SK-N-MC (cell line): ENCODE measurements around the gene MRPL51.

Experiments used
- DNase-seq: peaks from one replicate; pipeline ENCODE4 v3.0.0-alpha.2; 2011; ENCODE audit warnings: low read depth, low spot score
- H3K27ac ChIP-seq: fragments of 200-600 bp; sonication (generic); 2 replicates; pipeline ENCODE4 v1.5.1; 2016; ENCODE audit warnings: mixed run types
- H3K36me3 ChIP-seq: fragments of 200-600 bp; sonication (generic); 2 replicates; pipeline ENCODE4 v1.6.1; 2017; ENCODE audit warnings: antibody characterized with exemption, low read length, mixed read lengths; ENCODE audit not compliant: insufficient read depth
- H3K4me3 ChIP-seq: fragments of 200-600 bp; sonication (generic); 2 replicates; pipeline ENCODE4 v1.5.1; 2016
- H3K9ac ChIP-seq: fragments of 200-600 bp; sonication (generic); 2 replicates; pipeline ENCODE4 v1.8.0; 2017; ENCODE audit warnings: mixed run types, mixed read lengths; ENCODE audit not compliant: insufficient read length
- H3K9me3 ChIP-seq: fragments of 200-600 bp; sonication (generic); 2 replicates; pipeline ENCODE4 v1.6.1; 2017; ENCODE audit warnings: low read depth, mild to moderate bottlenecking, antibody characterized with exemption, low read length, moderate library complexity, mixed read lengths
- EZH2 ChIP-seq: fragments of 200-600 bp; sonication (generic); IDR thresholded peaks from one replicate; pipeline ENCODE4 v1.6.1; 2017; ENCODE audit warnings: antibody characterized with exemption
- FOXP2 ChIP-seq: optimal IDR thresholded peaks from 2 replicates; pipeline ENCODE3; 2011; ENCODE audit warnings: mild to moderate bottlenecking, moderate library complexity; ENCODE audit not compliant: insufficient read depth; ENCODE audit errors: extremely low read length, control extremely low read depth
- POLR2AphosphoS5 ChIP-seq: IDR thresholded peaks from 2 replicates; pipeline ENCODE4 v1.6.1; 2012; ENCODE audit warnings: mild to moderate bottlenecking, low read depth, low read length, borderline replicate concordance

The MRPL51 gene

GRCh38 chr12:6536894-6537579 is 44.0 kb upstream of the MRPL51 start:
- peaks cover 46% of the 10 kb centered on the region for H3K36me3 ChIP-seq
- TF ChIP-seq FOXP2, result no peak
- TF ChIP-seq EZH2, result no peak
- no peak; the same call in 1 of the 2 replicates for TF ChIP-seq POLR2AphosphoS5
- DNase-seq, result no peak
- H3K4me3 ChIP-seq, result peak overlapping the region; percentile 97; the same call in 1 of the 2 replicates
- no peak overlapping the region for H3K9ac ChIP-seq
- H3K9me3 ChIP-seq, result no peaks in the 10 kb centered on the region
- H3K27ac ChIP-seq, result peak overlapping the region; percentile 96; the same call in 1 of the 2 replicates

- Histone ChIP-seq H3K4me3 (peak overlapping the region; percentile 97), H3K27ac (peak overlapping the region; percentile 96), H3K9ac (peak overlapping the region; percentile 98), H3K9me3 (no peaks in the 10 kb centered on the region), H3K36me3 (peaks cover 54% of the 10 kb centered on the region)
- no peak for DNase-seq
- TF ChIP-seq POLR2AphosphoS5, result no peak
- TF ChIP-seq EZH2, result no peak
- no peak for TF ChIP-seq FOXP2
Measured at GRCh38 chr12:6535960-6536847, 43.1 kb upstream of the MRPL51 start.

- no peak for TF ChIP-seq FOXP2
- TF ChIP-seq POLR2AphosphoS5, result no peak
- Histone ChIP-seq H3K36me3 (peaks cover 59% of the 10 kb centered on the region), H3K9ac (peak overlapping the region; percentile 98), H3K27ac (peak overlapping the region; percentile 96), H3K9me3 (no peaks in the 10 kb centered on the region), H3K4me3 (peak overlapping the region; percentile 97)
- no peak for DNase-seq
Measured at GRCh38 chr12:6535697-6535946, 42.6 kb upstream of the MRPL51 start.

GRCh38 chr12:6534945-6535696 is 42.1 kb upstream of the MRPL51 start:
- no peak for DNase-seq
- Histone ChIP-seq H3K36me3 (peaks cover 64% of the 10 kb centered on the region), H3K9me3 (no peaks in the 10 kb centered on the region), H3K27ac (peak overlapping the region; percentile 96), H3K9ac (peak overlapping the region; percentile 98), H3K4me3 (peak overlapping the region; percentile 97)
- TF ChIP-seq EZH2 (no peak), POLR2AphosphoS5 (peak; percentile 53)

- Histone ChIP-seq H3K36me3 (peaks cover 69% of the 10 kb centered on the region), H3K27ac (peak overlapping the region; percentile 96), H3K9me3 (no peaks in the 10 kb centered on the region), H3K4me3 (peak overlapping the region; percentile 97), H3K9ac (peak overlapping the region; percentile 98)
- DNase-seq, result no peak
- TF ChIP-seq POLR2AphosphoS5, result no peak; the same call in 1 of the 2 replicates
- no peak for TF ChIP-seq EZH2
- TF ChIP-seq FOXP2, result no peak
Measured at GRCh38 chr12:6534695-6534944, 41.6 kb upstream of the MRPL51 start.

DNA sequence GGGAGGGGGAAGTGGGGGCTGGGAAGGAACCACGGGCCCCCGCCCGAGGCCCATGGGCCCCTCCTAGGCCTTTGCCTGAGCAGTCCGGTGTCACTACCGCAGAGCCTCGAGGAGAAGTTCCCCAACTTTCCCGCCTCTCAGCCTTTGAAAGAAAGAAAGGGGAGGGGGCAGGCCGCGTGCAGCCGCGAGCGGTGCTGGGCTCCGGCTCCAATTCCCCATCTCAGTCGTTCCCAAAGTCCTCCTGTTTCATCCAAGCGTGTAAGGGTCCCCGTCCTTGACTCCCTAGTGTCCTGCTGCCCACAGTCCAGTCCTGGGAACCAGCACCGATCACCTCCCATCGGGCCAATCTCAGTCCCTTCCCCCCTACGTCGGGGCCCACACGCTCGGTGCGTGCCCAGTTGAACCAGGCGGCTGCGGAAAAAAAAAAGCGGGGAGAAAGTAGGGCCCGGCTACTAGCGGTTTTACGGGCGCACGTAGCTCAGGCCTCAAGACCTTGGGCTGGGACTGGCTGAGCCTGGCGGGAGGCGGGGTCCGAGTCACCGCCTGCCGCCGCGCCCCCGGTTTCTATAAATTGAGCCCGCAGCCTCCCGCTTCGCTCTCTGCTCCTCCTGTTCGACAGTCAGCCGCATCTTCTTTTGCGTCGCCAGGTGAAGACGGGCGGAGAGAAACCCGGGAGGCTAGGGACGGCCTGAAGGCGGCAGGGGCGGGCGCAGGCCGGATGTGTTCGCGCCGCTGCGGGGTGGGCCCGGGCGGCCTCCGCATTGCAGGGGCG is 41.0 kb upstream of the MRPL51 start, which contains the start of gene GAPDH:
GAPDH (plus strand) TSS at position 595 of the 772 bp plus-strand sequence. CDS start 316 bp downstream, outside the sequence.
- H3K9me3 ChIP-seq, result no peaks in the 10 kb centered on the region
- DNase-seq, result peak; percentile 59
- peaks cover 75% of the 10 kb centered on the region for H3K36me3 ChIP-seq
- peak within 1 kb of the TSS; percentile 96 for H3K27ac ChIP-seq
- peak within 1 kb of the TSS; percentile 98 for H3K9ac ChIP-seq
- peak; percentile 100 for TF ChIP-seq POLR2AphosphoS5
- TF ChIP-seq EZH2, result no peak
- H3K4me3 ChIP-seq, result peak within 1 kb of the TSS; percentile 97

GRCh38 chr12:6533653-6533922 is 40.5 kb upstream of the MRPL51 start:
- Histone ChIP-seq H3K4me3 (peak overlapping the region; percentile 97), H3K36me3 (peaks cover 78% of the 10 kb centered on the region), H3K9me3 (no peaks in the 10 kb centered on the region), H3K9ac (peak overlapping the region; percentile 98), H3K27ac (peak overlapping the region; percentile 96)
- DNase-seq, result no peak
- no peak for TF ChIP-seq POLR2AphosphoS5
- no peak for TF ChIP-seq FOXP2
- no peak for TF ChIP-seq EZH2

GRCh38 chr12:6532927-6533652 is 40.0 kb upstream of the MRPL51 start:
- H3K27ac ChIP-seq, result peak overlapping the region; percentile 96
- H3K9ac ChIP-seq, result peak overlapping the region; percentile 98
- DNase-seq, result no peak
- H3K36me3 ChIP-seq, result peaks cover 78% of the 10 kb centered on the region
- no peaks in the 10 kb centered on the region for H3K9me3 ChIP-seq
- TF ChIP-seq POLR2AphosphoS5, result peak; percentile 66; the same call in 1 of the 2 replicates
- no peak for TF ChIP-seq EZH2
- TF ChIP-seq FOXP2, result no peak
- H3K4me3 ChIP-seq, result peak overlapping the region; percentile 97
